Breast epithelium (tissue), 3 donors: Measurements from ENCODE around the gene LOC101059915.

Source experiments
- CTCF ChIP-seq, 3 donors: fragments of 450-650 bp; IDR thresholded peaks; one replicate each; pipeline ENCODE4 v1.5.1; 2016 to 2017; ENCODE audit warnings: antibody characterized with exemption in 3 of 3, mild to moderate bottlenecking in 3 of 3, moderate library complexity in 3 of 3
- POLR2A ChIP-seq: fragments of 450-650 bp; IDR thresholded peaks from one replicate; pipeline ENCODE4 v1.6.1; 2016; ENCODE audit warnings: antibody characterized with exemption, mild to moderate bottlenecking, moderate library complexity

- no peak for TF ChIP-seq CTCF (IDR thresholded peaks at IDR 0.05)
- no peak for TF ChIP-seq POLR2A
Measured at GRCh38 chrX:71636438-71637252, 30.7 kb upstream of the LOC101059915 start.
